ENCODE results near the gene PHYKPL. TPM values are rescaled to one million over a fixed set of nuclear protein-coding genes. Genes with fewer than 3 reads are reported as not detected.

Gene PHYKPL
- total RNA-seq, 1 donor from 2014 or later, result 29.2 TPM

DNA sequence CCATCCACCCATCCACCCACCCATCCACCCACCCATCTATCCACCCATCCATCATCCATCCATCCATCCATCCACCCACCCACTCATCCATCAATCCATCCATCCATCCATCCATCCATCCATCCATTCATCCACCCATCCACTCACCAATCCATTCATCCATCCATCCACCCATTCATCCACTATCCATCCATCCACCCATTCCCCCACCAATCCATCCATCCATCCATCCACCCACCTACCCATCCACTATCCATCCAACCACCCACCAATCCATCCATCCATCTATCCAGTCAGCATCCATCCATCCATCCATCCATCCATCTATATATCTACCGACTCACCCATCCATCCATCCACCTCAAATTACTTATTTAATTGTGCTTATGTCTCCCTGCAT is 36.9 kb upstream of the PHYKPL start:
- no peak for DNase-seq (ENCODE audit: low read depth)
- TF ChIP-seq, protein P1, sequence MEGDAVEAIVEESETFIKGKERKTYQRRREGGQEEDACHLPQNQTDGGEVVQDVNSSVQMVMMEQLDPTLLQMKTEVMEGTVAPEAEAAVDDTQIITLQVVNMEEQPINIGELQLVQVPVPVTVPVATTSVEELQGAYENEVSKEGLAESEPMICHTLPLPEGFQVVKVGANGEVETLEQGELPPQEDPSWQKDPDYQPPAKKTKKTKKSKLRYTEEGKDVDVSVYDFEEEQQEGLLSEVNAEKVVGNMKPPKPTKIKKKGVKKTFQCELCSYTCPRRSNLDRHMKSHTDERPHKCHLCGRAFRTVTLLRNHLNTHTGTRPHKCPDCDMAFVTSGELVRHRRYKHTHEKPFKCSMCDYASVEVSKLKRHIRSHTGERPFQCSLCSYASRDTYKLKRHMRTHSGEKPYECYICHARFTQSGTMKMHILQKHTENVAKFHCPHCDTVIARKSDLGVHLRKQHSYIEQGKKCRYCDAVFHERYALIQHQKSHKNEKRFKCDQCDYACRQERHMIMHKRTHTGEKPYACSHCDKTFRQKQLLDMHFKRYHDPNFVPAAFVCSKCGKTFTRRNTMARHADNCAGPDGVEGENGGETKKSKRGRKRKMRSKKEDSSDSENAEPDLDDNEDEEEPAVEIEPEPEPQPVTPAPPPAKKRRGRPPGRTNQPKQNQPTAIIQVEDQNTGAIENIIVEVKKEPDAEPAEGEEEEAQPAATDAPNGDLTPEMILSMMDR (IDR thresholded peaks at IDR 0.05; ENCODE audit: insufficient read depth, low read length, severe bottlenecking), result no peak
- Histone ChIP-seq H3K36me3 (ENCODE audit: control insufficient read depth, insufficient read depth, low read length) (no peaks in the 10 kb centered on the region), H3K4me3 (ENCODE audit: low read depth, low read length) (no peak overlapping the region), H3K27me3 (ENCODE audit: control insufficient read depth, insufficient read depth, low read length) (no peaks in the 10 kb centered on the region)
- no peak for FAIRE-seq

DNA sequence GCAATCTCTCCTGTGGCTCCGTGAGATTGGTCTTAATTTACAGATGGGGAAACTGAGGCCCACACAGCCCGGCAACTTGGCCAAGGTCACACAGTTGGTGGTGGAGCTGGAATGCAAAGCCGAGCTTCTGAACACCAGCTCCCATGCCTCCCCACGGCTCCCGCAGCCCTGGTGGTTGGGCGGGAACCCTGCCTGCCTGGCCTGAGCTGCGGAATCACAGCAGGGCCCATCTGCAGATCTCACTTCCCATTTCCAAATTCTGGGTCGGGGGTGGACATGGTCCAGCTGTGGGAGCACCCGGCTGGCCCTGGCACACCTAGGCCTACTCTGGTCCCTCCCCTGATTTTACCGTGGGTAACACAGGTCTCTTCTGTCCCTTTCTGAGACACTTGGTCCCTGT is 35.3 kb upstream of the PHYKPL start:
- H3K4me3 ChIP-seq (ENCODE audit: low read depth, low read length), result no peak overlapping the region
- no peaks in the 10 kb centered on the region for H3K36me3 ChIP-seq (ENCODE audit: control insufficient read depth, insufficient read depth, low read length)
- FAIRE-seq (no peak), DNase-seq (ENCODE audit: low read depth) (no peak)
- TF ChIP-seq, protein P1 (IDR thresholded peaks at IDR 0.05; ENCODE audit: insufficient read depth, low read length, severe bottlenecking), result no peak
- no peaks in the 10 kb centered on the region for H3K27me3 ChIP-seq (ENCODE audit: control insufficient read depth, insufficient read depth, low read length)

DNA sequence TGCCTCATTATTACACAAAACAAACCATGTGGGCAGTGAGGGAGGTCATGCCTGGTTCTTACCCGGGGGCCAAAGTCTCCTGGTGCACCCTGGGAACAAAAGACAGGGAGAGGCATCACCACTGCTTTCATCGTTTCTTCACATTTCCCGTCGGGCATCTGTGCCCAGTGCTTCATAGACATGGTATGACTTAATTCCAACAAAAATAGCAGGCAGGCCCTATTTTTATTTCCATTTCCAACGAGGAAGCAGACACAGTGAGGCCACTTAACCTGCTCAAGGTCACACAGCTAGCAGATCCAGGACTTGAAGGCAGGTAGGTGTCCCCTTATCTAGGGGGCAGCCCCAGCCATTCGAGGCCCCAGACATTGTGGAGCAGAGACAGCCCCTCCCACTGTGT is 34.6 kb upstream of the PHYKPL start:
- FAIRE-seq, result no peak
- Histone ChIP-seq H3K36me3 (ENCODE audit: control insufficient read depth, insufficient read depth, low read length) (no peaks in the 10 kb centered on the region), H3K4me3 (ENCODE audit: low read depth, low read length) (no peak overlapping the region), H3K27me3 (ENCODE audit: control insufficient read depth, insufficient read depth, low read length) (no peaks in the 10 kb centered on the region)
- TF ChIP-seq, protein P1 (IDR thresholded peaks at IDR 0.05; ENCODE audit: insufficient read depth, low read length, severe bottlenecking), result no peak
- DNase-seq (ENCODE audit: low read depth), result no peak

DNA sequence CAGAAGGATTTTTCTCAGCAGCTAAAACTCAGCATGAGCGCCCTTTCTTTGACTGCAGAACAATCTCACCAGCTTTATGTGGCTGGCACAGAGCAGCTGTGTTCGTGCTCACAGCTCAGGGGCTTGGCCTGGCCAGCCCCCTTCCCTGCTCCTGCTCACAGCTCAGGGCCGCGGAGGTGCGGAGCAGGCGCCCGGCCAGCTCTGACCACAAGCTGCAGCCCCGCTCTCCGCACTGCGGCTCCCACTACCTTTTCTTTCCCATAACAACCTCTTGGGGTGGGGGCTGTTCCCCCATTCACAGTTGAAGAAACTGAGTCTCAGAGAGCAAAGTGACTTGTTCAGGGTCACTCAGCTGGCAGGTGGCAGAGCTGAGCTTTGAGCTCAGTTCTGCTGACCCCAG is 34.0 kb upstream of the PHYKPL start:
- TF ChIP-seq, protein P1 (IDR thresholded peaks at IDR 0.05; ENCODE audit: insufficient read depth, low read length, severe bottlenecking), result no peak
- FAIRE-seq, result no peak

DNA sequence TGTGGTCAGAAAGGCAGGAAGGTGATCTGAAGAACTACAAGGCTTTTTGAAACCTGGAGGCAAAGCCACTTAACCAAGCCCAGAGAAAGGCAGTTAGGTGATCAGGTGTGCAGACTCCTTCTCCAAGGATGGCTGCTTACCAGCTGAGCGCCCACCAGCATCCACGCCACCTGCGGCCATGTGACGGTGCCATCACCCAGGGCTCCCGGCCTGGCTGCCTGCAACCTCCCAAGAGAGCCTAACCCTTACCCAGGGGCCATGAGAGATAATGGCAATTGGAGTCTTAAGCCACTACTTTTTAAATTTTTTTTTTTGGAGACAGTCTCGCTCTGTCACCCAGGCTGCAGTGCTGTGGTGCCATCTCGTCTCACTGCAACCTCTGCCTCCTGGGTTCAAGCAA is 33.1 kb upstream of the PHYKPL start:
- no peaks in the 10 kb centered on the region for H3K36me3 ChIP-seq (ENCODE audit: control insufficient read depth, insufficient read depth, low read length)
- H3K27me3 ChIP-seq (ENCODE audit: control insufficient read depth, insufficient read depth, low read length), result no peaks in the 10 kb centered on the region
- H3K4me3 ChIP-seq (ENCODE audit: low read depth, low read length), result no peak overlapping the region
- TF ChIP-seq, protein P1 (IDR thresholded peaks at IDR 0.05; ENCODE audit: insufficient read depth, low read length, severe bottlenecking), result no peak
- DNase-seq (ENCODE audit: low read depth) (no peak), FAIRE-seq (no peak)

More for the DNA sequence above, 34.0 kb upstream of the PHYKPL start:
- no peaks in the 10 kb centered on the region for H3K36me3 ChIP-seq (ENCODE audit: control insufficient read depth, insufficient read depth, low read length)
- H3K4me3 ChIP-seq (ENCODE audit: low read depth, low read length), result no peak overlapping the region
- H3K27me3 ChIP-seq (ENCODE audit: control insufficient read depth, insufficient read depth, low read length), result no peaks in the 10 kb centered on the region
- DNase-seq (ENCODE audit: low read depth), result no peak

DNA sequence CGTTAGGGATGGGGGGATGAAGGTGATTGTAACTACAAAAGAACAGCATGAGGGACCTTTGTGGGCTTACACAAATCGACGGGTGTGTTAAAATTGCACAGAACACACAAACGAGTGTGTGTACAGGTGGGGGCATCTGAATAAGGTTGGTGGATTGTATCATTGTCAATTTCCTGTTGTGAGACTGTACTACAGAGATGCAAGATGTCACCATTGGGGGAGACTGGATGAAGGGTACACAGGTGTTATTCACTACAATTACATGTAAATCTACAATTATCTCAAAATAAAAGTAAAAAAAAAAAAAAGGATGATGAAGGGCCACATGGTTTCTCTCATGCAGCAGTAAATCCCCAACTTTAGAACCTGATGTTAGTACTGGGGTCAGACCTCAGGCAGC is 31.4 kb upstream of the PHYKPL start:
- H3K27me3 ChIP-seq (ENCODE audit: control insufficient read depth, insufficient read depth, low read length), result no peaks in the 10 kb centered on the region
- H3K4me3 ChIP-seq (ENCODE audit: low read depth, low read length), result no peak overlapping the region
- FAIRE-seq (no peak), DNase-seq (ENCODE audit: low read depth) (no peak)
- no peaks in the 10 kb centered on the region for H3K36me3 ChIP-seq (ENCODE audit: control insufficient read depth, insufficient read depth, low read length)
- TF ChIP-seq, protein P1 (IDR thresholded peaks at IDR 0.05; ENCODE audit: insufficient read depth, low read length, severe bottlenecking), result no peak
